B cell (primary cell): Measurements from ENCODE around the gene HOXC9.

Experiments
- EZH2 ChIP-seq: IDR thresholded peaks from 2 replicates; pipeline ENCODE4 v1.6.1; 2012; ENCODE audit warnings: borderline replicate concordance, low read depth, mild to moderate bottlenecking, moderate library complexity, low read length; ENCODE audit not compliant: insufficient read depth, poor library complexity, severe bottlenecking
- TF ChIP-seq, protein P1 (sequence below): fragments of 200-600 bp; IDR thresholded peaks from one replicate; pipeline ENCODE4 v1.8.0; 2022; ENCODE audit warnings: antibody characterized with exemption, mild to moderate bottlenecking

GRCh38 chr12:54035568-54036264, 35.8 kb downstream of the HOXC9 start:
- no peak for TF ChIP-seq EZH2
- TF ChIP-seq, protein P1, sequence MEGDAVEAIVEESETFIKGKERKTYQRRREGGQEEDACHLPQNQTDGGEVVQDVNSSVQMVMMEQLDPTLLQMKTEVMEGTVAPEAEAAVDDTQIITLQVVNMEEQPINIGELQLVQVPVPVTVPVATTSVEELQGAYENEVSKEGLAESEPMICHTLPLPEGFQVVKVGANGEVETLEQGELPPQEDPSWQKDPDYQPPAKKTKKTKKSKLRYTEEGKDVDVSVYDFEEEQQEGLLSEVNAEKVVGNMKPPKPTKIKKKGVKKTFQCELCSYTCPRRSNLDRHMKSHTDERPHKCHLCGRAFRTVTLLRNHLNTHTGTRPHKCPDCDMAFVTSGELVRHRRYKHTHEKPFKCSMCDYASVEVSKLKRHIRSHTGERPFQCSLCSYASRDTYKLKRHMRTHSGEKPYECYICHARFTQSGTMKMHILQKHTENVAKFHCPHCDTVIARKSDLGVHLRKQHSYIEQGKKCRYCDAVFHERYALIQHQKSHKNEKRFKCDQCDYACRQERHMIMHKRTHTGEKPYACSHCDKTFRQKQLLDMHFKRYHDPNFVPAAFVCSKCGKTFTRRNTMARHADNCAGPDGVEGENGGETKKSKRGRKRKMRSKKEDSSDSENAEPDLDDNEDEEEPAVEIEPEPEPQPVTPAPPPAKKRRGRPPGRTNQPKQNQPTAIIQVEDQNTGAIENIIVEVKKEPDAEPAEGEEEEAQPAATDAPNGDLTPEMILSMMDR: no peak
